GM19324 (cell line): Measurements from ENCODE around the gene ZNF420.
A peak's percentile ranks its signal among the peaks of the same experiment; 100 is the strongest.

Experiments
- ATAC-seq: cut with Tn5 transposase; IDR thresholded peaks from one replicate; pipeline ENCODE4 v1.9.1; 2021; ENCODE audit warnings: mild to moderate bottlenecking, moderate library complexity; ENCODE audit not compliant: unreplicated experiment, low FRiP score

The ZNF420 gene

DNA sequence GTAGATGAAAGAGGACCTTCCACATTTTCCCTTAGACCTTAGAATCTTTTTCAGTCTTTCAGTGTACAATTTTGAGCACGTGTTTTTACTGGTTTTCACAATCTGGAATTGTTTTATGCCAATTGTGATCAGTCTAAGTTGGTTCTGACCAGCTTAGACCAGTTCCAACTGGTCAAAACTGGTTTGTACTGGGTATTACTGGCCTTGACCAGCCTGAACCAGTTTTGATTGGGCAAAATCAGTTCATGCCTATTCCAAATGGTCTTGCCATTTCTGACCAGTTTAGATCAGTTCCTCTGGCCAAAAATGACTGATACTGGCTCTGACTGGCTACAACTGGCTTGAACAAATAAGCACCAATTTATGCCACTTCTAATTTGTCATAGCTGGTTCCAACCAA lies 57.9 kb downstream of the ZNF420 start:
- no peak for ATAC-seq

DNA sequence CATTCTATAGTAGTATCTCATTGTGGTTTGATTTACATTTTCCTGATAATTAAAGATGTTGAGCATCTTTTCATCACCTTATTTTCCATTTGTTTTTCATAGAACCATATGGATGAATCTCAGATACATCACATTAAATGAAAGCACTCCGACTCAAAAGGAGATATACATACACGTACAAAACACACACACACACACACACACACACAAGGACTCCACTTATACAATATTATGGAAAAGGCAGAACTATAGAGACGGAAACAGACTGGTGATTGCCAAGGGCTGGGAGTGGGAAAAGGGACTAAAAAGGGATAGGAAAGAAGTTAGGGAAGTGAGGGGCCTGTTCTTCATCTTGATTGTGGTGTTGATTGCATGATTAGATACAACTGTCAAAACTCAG lies 70.0 kb downstream of the ZNF420 start:
- no peak for ATAC-seq

DNA sequence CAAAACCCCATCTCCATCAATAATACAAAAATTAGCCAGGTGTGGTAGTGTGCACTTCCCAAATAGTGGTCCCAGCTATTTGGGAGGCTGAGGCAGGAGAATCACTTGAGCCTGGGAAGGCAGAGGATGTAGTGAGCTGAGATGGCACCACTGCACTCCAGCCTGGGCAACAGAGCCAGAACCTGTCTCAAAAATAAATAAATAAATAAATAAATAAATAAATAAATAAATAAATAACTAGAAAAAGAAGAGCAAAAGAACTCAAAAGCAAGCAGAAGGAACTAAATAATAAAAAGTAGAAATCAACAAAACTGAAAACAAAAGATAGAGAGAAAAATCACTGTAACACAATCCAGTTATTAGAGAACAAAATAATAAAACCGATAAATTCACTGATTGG lies 81.9 kb downstream of the ZNF420 start:
- ATAC-seq = no peak

DNA sequence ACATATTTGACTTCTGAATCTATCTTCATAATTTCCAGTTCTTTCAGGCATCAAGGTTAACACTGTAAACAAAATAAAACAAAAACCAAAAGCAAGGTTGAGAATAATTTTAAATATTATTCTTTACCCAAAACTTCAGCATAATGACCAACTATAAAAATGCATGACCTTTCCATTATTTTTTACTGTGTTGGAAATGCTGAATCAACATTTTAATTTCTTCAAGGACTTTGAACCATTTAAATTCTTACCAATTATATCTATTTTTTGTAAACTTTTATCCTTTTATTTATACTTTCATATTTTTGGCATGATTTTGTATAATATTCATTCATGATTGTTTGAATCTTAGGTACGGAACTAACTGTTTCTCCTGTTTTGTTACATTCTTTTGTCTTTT lies 87.4 kb downstream of the ZNF420 start:
- ATAC-seq = no peak

DNA sequence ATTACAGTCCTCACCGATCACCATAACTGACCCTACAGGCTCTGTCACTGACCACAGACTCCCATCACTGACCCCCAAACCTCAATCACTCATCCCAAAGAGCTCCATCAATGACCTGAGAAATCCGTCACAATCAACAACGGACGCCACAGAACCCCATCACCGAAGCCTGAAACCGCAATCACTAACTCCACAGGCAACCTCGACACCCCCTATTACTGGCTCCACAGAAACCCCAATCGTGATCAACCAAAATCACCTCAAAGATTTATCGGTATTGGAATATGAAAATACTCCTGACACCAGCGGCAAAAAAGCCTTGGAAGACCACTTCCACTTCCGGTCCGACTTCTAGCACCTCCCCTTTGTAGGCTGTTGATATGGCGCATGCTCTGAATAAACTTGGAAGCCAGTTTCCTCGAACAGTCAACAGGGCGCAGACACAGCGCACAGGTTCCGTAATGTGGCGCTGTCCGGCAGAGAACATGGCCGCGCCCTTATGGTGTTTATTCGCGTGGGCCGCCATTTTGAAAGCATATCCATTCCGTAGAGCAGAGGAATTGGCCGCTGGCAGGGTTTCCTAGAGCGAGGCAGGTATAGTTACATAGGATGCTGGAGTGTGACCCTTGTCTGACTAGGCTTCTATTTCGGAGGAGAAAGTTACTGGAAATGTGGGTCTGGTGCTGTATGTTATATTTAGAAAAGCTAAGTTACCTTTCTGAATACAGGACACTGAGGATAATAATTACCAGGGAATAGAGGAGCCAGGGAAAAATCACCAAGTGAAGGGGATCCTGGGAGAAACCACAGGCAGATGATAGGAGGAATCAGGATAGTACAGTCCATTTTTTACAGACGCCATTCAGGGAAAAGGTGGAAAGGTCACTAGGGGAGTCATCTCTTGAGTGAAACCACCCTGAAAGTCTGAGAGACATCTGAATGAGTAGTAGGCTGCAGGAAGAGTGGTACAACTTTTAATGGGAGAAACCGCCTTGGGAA lies 94.4 kb downstream of the ZNF420 start, which contains the start of gene ZNF585A:
Gene ZNF585A (minus strand): TSS at position 328 of the 999 bp plus-strand sequence. CDS start 2,785 bp downstream, outside the sequence.
- ATAC-seq = peak; percentile 96
